DOHH2 (cell line): Measurements from ENCODE around the gene BUB1.

Source experiments
- H3F3A ChIP-seq: fragments of 200-600 bp; sonication (generic), shearing (Covaris generic); 2 replicates; pipeline ENCODE4 v1.6.0; 2016; ENCODE audit warnings: antibody characterized with exemption, mild to moderate bottlenecking; ENCODE audit not compliant: control insufficient read depth, insufficient read depth
- H3K27ac ChIP-seq: fragments of 200-600 bp; sonication (generic); 2 replicates; pipeline ENCODE4 v1.5.1; 2014; ENCODE audit warnings: low read depth, mild to moderate bottlenecking, low read length, moderate library complexity
- H3K27me3 ChIP-seq: fragments of 200-600 bp; sonication (generic); 2 replicates; pipeline ENCODE4 v1.6.1; 2014; ENCODE audit warnings: mild to moderate bottlenecking, low read length, mixed read lengths; ENCODE audit not compliant: control insufficient read depth
- H3K36me3 ChIP-seq: fragments of 200-600 bp; sonication (generic); 2 replicates; pipeline ENCODE4 v1.6.1; 2014; ENCODE audit warnings: mild to moderate bottlenecking, low read length, moderate library complexity, mixed read lengths; ENCODE audit not compliant: control insufficient read depth
- H3K4me1 ChIP-seq: fragments of 200-600 bp; sonication (generic); 2 replicates; pipeline ENCODE4 v1.6.1; 2014; ENCODE audit warnings: mild to moderate bottlenecking, low read length, mixed read lengths; ENCODE audit not compliant: control insufficient read depth
- H3K4me2 ChIP-seq: fragments of 200-600 bp; sonication (generic); 2 replicates; pipeline ENCODE4 v1.6.0; 2014; ENCODE audit warnings: mild to moderate bottlenecking, low read length, moderate library complexity
- H3K4me3 ChIP-seq: fragments of 200-600 bp; sonication (generic); 2 replicates; pipeline ENCODE4 v1.5.1; 2014; ENCODE audit warnings: mild to moderate bottlenecking, low read length, mixed read lengths
- H3K79me2 ChIP-seq: fragments of 200-600 bp; sonication (generic); 2 replicates; pipeline ENCODE4 v1.6.1; 2014; ENCODE audit warnings: mild to moderate bottlenecking, low read length, mixed read lengths; ENCODE audit not compliant: control insufficient read depth
- H3K9me2 ChIP-seq: fragments of 200-600 bp; sonication (generic); replicated peaks from 2 replicates; pipeline ENCODE4 v1.6.1; 2014; ENCODE audit warnings: mild to moderate bottlenecking, low read length, mixed read lengths; ENCODE audit not compliant: control insufficient read depth
- H3K9me3 ChIP-seq: fragments of 200-600 bp; sonication (generic); 2 replicates; pipeline ENCODE4 v1.6.1; 2014; ENCODE audit warnings: antibody characterized with exemption, low read length, mixed read lengths; ENCODE audit not compliant: control insufficient read depth, insufficient read depth
- H4K20me1 ChIP-seq: fragments of 200-600 bp; sonication (generic); 2 replicates; pipeline ENCODE4 v1.6.0; 2014; ENCODE audit warnings: low read depth, mild to moderate bottlenecking, antibody characterized with exemption, low read length, moderate library complexity; ENCODE audit not compliant: control insufficient read depth, insufficient read depth
- CTCF ChIP-seq: fragments of 200-600 bp; sonication (generic); IDR thresholded peaks from one replicate; pipeline ENCODE4 v1.5.1; 2014; ENCODE audit warnings: antibody characterized with exemption, mild to moderate bottlenecking, low read depth, low read length; ENCODE audit not compliant: poor library complexity, severe bottlenecking
- EZH2phosphoT487 ChIP-seq: fragments of 200-600 bp; sonication (generic); IDR thresholded peaks from 2 replicates; pipeline ENCODE4 v1.6.1; 2017; ENCODE audit warnings: borderline replicate concordance, mild to moderate bottlenecking, antibody characterized with exemption, low read length, moderate library complexity, mixed read lengths

The BUB1 gene

GRCh38 chr2:110655701-110656100 is 22.2 kb downstream of the BUB1 start:
- H3F3A ChIP-seq = peaks cover 6% of the 10 kb centered on the region
- no peaks in the 10 kb centered on the region for H3K9me2 ChIP-seq
- no peak overlapping the region for H3K27ac ChIP-seq
- H3K4me1 ChIP-seq = no peaks in the 10 kb centered on the region
- H4K20me1 ChIP-seq = 0 out of 2 replicates have a peak, but pooled peaks cover 4% of the 10 kb centered on the region
- peaks cover 10% of the 10 kb centered on the region for H3K79me2 ChIP-seq
- no peak overlapping the region for H3K4me2 ChIP-seq
- peaks cover 100% of the 10 kb centered on the region for H3K36me3 ChIP-seq
- TF ChIP-seq EZH2phosphoT487 = no peak
- no peak for TF ChIP-seq CTCF
- no peaks in the 10 kb centered on the region for H3K9me3 ChIP-seq
- no peak overlapping the region for H3K4me3 ChIP-seq
- H3K27me3 ChIP-seq = no peaks in the 10 kb centered on the region

GRCh38 chr2:110653861-110654260 is 24.0 kb downstream of the BUB1 start:
- Histone ChIP-seq H3K9me2 (no peaks in the 10 kb centered on the region), H3F3A (peaks cover 6% of the 10 kb centered on the region), H3K27ac (no peak overlapping the region), H3K27me3 (no peaks in the 10 kb centered on the region), H3K9me3 (no peaks in the 10 kb centered on the region), H4K20me1 (0 out of 2 replicates have a peak, but pooled peaks cover 4% of the 10 kb centered on the region), H3K4me1 (no peaks in the 10 kb centered on the region), H3K4me3 (no peak overlapping the region), H3K4me2 (no peak overlapping the region), H3K79me2 (peaks cover 24% of the 10 kb centered on the region), H3K36me3 (peaks cover 99% of the 10 kb centered on the region)
- TF ChIP-seq EZH2phosphoT487 = no peak

GRCh38 chr2:110650346-110650745 is 27.5 kb downstream of the BUB1 start:
- Histone ChIP-seq H3K4me2 (no peak overlapping the region), H3K27ac (no peak overlapping the region), H3F3A (peaks cover 4% of the 10 kb centered on the region), H3K9me2 (no peaks in the 10 kb centered on the region), H3K9me3 (no peaks in the 10 kb centered on the region), H3K4me3 (no peak overlapping the region), H3K4me1 (no peaks in the 10 kb centered on the region), H3K36me3 (peaks cover 97% of the 10 kb centered on the region), H3K79me2 (peaks cover 56% of the 10 kb centered on the region), H4K20me1 (no peaks in the 10 kb centered on the region), H3K27me3 (no peaks in the 10 kb centered on the region)
- no peak for TF ChIP-seq EZH2phosphoT487
- TF ChIP-seq CTCF = no peak

GRCh38 chr2:110647777-110648176 is 30.1 kb downstream of the BUB1 start:
- Histone ChIP-seq H3K27ac (no peak overlapping the region), H3K4me1 (no peaks in the 10 kb centered on the region), H3K4me3 (no peak overlapping the region), H3K4me2 (no peak overlapping the region), H3K9me3 (no peaks in the 10 kb centered on the region), H3K36me3 (peaks cover 95% of the 10 kb centered on the region), H4K20me1 (no peaks in the 10 kb centered on the region), H3K79me2 (peaks cover 75% of the 10 kb centered on the region), H3K27me3 (no peaks in the 10 kb centered on the region), H3K9me2 (no peaks in the 10 kb centered on the region), H3F3A (peaks cover 4% of the 10 kb centered on the region)
- TF ChIP-seq EZH2phosphoT487 = no peak
- no peak for TF ChIP-seq CTCF
